NB4 (cell line): Measurements from ENCODE around the gene CAMSAP1.
A peak's percentile ranks its signal among the peaks of the same experiment; 100 is the strongest.

Experiments used
- MYC ChIP-seq: IDR thresholded peaks from 2 replicates; pipeline ENCODE4 v1.6.1; 2011; ENCODE audit warnings: low read depth, low read length
- POLR2A ChIP-seq: IDR thresholded peaks from 2 replicates; pipeline ENCODE4 v1.6.1; 2011; ENCODE audit warnings: mild to moderate bottlenecking; ENCODE audit not compliant: insufficient read length; ENCODE audit errors: extremely low read depth
- TF ChIP-seq, protein P1 (sequence below): IDR thresholded peaks from one replicate; pipeline ENCODE4 v1.5.1; 2012; ENCODE audit warnings: low read depth, low read length
- TF ChIP-seq, protein P2 (sequence below): IDR thresholded peaks from 2 replicates; pipeline ENCODE4 v1.6.1; 2011; ENCODE audit warnings: low read depth, low read length

DNA sequence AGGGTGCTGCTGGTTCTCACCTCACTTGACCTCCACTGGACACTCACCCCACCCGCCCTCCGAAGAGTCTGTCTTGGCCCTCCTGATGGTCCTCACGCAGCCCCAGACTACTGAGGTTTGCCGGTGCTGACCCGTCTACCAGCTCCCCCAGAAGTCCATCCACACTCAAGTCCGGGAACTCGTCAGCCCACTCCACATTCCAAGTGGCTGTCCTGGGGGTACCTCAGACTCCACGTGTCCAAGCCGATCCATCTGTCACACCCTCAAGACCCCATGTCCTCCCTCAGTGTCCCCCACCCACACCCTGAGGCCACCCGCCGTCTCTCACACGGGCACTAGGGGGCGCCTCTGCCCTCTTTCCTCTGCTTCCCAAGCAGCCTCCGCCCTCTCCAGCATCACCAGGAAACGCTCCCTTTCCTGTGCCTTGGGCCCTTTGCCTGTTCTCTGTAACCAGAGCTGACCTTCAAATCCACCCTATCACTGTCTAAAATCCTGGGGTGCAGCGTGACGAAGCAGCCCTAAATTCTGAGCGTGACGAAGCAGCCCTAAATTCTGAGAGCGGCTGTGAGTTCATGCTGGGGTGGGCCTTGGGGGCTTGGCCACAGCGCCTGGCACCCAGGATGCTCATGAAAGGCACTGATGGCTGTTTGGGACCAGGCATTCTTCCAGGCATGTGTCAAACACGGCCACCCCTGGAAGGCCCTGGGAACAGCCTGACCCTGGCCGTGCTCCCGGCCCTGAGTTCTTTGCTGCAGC, 109.7 kb downstream of the CAMSAP1 start:
- TF ChIP-seq, protein P1, sequence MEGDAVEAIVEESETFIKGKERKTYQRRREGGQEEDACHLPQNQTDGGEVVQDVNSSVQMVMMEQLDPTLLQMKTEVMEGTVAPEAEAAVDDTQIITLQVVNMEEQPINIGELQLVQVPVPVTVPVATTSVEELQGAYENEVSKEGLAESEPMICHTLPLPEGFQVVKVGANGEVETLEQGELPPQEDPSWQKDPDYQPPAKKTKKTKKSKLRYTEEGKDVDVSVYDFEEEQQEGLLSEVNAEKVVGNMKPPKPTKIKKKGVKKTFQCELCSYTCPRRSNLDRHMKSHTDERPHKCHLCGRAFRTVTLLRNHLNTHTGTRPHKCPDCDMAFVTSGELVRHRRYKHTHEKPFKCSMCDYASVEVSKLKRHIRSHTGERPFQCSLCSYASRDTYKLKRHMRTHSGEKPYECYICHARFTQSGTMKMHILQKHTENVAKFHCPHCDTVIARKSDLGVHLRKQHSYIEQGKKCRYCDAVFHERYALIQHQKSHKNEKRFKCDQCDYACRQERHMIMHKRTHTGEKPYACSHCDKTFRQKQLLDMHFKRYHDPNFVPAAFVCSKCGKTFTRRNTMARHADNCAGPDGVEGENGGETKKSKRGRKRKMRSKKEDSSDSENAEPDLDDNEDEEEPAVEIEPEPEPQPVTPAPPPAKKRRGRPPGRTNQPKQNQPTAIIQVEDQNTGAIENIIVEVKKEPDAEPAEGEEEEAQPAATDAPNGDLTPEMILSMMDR: peak; percentile 79
- TF ChIP-seq MYC (no peak), POLR2A (no peak)
- TF ChIP-seq, protein P2, sequence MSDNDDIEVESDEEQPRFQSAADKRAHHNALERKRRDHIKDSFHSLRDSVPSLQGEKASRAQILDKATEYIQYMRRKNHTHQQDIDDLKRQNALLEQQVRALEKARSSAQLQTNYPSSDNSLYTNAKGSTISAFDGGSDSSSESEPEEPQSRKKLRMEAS: no peak
